Small intestine (tissue), 7 donors: ENCODE data around the gene CCDC157. TPM values are rescaled to one million over a fixed set of nuclear protein-coding genes. Genes with fewer than 3 reads are reported as not detected.

Experiments
- DNase-seq, 2 donors: peaks; one replicate each; pipeline versions ENCODE4 v3.0.0 to v3.0.0-alpha.2; 2013
- FAIRE-seq: peaks from 2 replicates; lab custom pipeline; 2012; peaks lifted over from hg19 to GRCh38; lab: Jason Lieb, UNC
- H3K27ac ChIP-seq, 3 donors: one replicate each; pipeline ENCODE4 v1.5.1; 2013; ENCODE audit warnings: low read length in 2 of 3, mild to moderate bottlenecking in 2 of 3, control low read depth in 1 of 3, inconsistent platforms in 1 of 3, low read depth in 1 of 3, moderate library complexity in 1 of 3
- H3K27me3 ChIP-seq, 3 donors: one replicate each; pipeline ENCODE4 v1.6.1; 2013; ENCODE audit warnings: low read length in 3 of 3, inconsistent platforms in 1 of 3; ENCODE audit not compliant: control insufficient read depth in 3 of 3, insufficient read depth in 3 of 3
- H3K36me3 ChIP-seq, 3 donors: one replicate each; pipeline ENCODE4 v1.6.1; 2013; ENCODE audit warnings: low read length in 3 of 3, inconsistent platforms in 1 of 3, low read depth in 1 of 3, mild to moderate bottlenecking in 1 of 3, moderate library complexity in 1 of 3; ENCODE audit not compliant: control insufficient read depth in 3 of 3, insufficient read depth in 2 of 3
- H3K4me1 ChIP-seq, 3 donors: one replicate each; pipeline ENCODE4 v1.6.1; 2013; ENCODE audit warnings: low read length in 2 of 3, inconsistent platforms in 1 of 3, low read depth in 1 of 3, mild to moderate bottlenecking in 1 of 3, moderate library complexity in 1 of 3; ENCODE audit not compliant: control insufficient read depth in 3 of 3, insufficient read depth in 2 of 3
- H3K4me3 ChIP-seq, 3 donors: one replicate each; pipeline ENCODE4 v1.5.1; 2013; ENCODE audit warnings: low read length in 3 of 3, control low read depth in 1 of 3, inconsistent platforms in 1 of 3, low read depth in 1 of 3, mild to moderate bottlenecking in 1 of 3, moderate library complexity in 1 of 3
- H3K9me3 ChIP-seq, 2 donors: one replicate each; pipeline ENCODE4 v1.6.1; 2013; ENCODE audit warnings: low read depth in 1 of 2, low read length in 1 of 2; ENCODE audit not compliant: control insufficient read depth in 2 of 2, insufficient read depth in 1 of 2
- WGBS, 3 donors: extraction: QIAGEN DNeasy Blood & Tissue Kit; methylation state at CpG; one replicate each; pipeline ENCODE4 v1.1.7; 2013; 5-methylcytosine and 5-hydroxymethylcytosine counted together
- polyA plus RNA-seq, 4 donors: library from polyadenylated mRNA; stranded (reverse) in 3 of 4; unstranded in 1 of 4; fragments of 200-250 nt in 3 of 4; fragments of 120-200 nt in 1 of 4; gene quantifications; one replicate each; pipeline versions ENCODE4 v1.2.1 to v1.2.3, GENCODE V29; 2013
- donor health status: healthy with polysubstance abuse.
- donor health status: control.
- donor health status: control.
- donor health status: Bipolar disorder and iron deficiency.
- donor health status: healthy.

Gene CCDC157
- polyA plus RNA-seq, 4 donors = 1.5 to 5.9 (median 2.3) TPM

DNA sequence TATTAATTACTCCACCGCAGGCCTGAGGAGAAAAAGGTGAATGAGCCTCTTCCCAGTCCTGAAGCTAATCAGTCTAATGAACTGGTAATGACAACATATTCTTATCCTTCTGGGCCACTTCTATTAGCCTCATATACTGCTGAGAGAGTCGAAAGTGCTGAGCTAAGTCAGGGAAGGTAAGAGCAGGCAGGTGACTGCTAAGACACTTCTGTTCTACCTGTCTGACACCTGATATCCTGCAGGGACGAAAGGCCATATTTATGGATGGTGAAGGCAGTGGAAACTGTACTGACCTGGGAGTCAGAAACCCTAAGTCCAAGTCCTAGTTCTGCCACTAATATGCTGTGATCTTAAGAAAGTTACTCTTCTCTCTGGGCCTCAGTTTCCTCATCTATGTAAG, 33.6 kb upstream of the CCDC157 start:
- FAIRE-seq = no peak
- Histone ChIP-seq H3K27me3 (no peaks in the 10 kb centered on the region), H3K36me3 (peaks cover 0 to 33% (median 2%) of the 10 kb centered on the region in 3 donors), H3K27ac (peak overlapping the region in 1 of 3 donors; percentile 49), H3K4me3 (no peak overlapping the region), H3K4me1 (peaks cover 2 to 36% (median 6%) of the 10 kb centered on the region in 3 donors), H3K9me3 (no peaks in the 10 kb centered on the region)
- DNase-seq = peak in 1 of 2 donors; percentile 53
- 91 to 100% (median 94%) methylated on average over 3 of the region's 3 CpGs for WGBS, 3 donors

DNA sequence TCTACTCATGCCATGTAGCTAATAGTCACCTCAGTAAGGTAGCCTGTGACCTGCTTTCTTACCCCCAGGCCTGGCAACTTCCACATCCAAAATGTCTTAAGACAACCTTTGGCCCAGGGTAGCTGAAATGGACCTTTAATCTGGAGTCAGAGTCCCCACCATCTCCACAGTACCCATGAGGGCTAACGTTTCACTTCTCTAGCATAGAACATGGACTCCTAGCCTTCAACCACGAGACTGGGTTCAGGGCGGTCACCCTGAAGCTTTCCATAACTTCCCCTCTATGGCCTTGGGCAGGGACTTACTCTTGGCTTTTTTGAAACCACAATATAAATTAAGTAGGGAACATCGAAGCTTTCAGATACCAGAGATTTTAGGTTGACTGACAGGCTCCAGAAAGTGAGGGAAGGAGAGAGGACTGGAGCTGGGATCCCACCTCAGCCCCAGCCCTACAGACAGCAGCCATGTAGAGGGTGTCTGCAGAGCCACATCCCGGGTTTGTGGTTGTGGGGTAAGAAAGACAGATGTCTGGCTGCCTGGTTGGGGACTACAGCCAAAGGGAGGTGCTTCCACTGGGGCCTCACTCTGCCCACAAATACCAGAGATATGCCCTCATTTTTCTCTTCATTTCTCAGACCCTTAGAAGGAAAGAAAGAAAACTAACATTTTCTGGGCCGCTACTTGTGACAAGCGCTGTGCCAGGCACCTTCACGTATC, 32.6 kb upstream of the CCDC157 start:
- Histone ChIP-seq H3K27me3 (no peaks in the 10 kb centered on the region), H3K27ac (peak overlapping the region in 1 of 3 donors; percentile 81), H3K4me3 (no peak overlapping the region), H3K4me1 (peaks cover 2 to 39% (median 6%) of the 10 kb centered on the region in 3 donors), H3K9me3 (no peaks in the 10 kb centered on the region), H3K36me3 (peaks cover 0 to 27% (median 2%) of the 10 kb centered on the region in 3 donors)
- DNase-seq (peak; percentile 35 to 44), FAIRE-seq (no peak)
- WGBS, 3 donors = 57 to 59% (median 59%) methylated on average over 8 of the region's 8 CpGs

DNA sequence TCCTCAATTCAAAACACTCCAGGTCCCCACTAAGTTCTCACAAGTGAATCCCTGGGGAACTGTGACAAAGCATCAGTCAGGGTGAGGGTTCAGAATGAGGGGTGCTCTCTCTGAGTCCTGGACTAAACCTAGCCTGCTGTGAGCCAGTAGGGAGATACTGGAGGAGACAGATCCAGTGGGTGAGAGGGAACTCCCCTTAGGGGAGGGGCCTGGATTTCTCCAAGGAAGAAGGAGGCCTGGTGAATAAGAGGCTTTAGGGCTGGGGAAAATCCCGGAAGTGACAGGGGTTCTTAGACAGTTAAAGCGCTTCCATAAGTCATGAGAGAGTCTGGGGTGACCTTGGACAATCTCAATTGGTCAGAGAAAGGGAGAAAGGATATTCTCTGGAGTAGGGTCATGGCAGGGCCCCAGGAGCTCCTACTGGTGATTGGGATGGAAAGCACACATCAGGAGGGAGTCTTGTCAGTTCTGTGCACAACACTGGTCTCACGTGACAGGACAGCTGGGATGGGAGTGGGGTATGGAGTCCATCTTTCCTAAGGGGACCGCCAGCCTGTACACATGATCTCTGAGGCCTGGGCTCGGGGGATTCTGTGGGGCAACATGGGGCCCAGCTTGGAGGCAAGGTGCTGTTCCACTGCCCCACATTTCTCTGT, 31.6 kb upstream of the CCDC157 start:
- WGBS, 3 donors = 33 to 55% (median 49%) methylated on average over 5 of the region's 5 CpGs
- peak overlapping the region; percentile 57 to 86 (median 78) for H3K4me3 ChIP-seq
- H3K36me3 ChIP-seq = peaks cover 0 to 20% (median 4%) of the 10 kb centered on the region in 3 donors
- H3K27me3 ChIP-seq = no peaks in the 10 kb centered on the region
- DNase-seq (peak; percentile 73 to 86), FAIRE-seq (no peak)
- H3K9me3 ChIP-seq = no peaks in the 10 kb centered on the region
- peak overlapping the region in 2 of 3 donors; percentile 65 to 81 for H3K27ac ChIP-seq
- H3K4me1 ChIP-seq = peaks cover 2 to 39% (median 6%) of the 10 kb centered on the region in 3 donors

DNA sequence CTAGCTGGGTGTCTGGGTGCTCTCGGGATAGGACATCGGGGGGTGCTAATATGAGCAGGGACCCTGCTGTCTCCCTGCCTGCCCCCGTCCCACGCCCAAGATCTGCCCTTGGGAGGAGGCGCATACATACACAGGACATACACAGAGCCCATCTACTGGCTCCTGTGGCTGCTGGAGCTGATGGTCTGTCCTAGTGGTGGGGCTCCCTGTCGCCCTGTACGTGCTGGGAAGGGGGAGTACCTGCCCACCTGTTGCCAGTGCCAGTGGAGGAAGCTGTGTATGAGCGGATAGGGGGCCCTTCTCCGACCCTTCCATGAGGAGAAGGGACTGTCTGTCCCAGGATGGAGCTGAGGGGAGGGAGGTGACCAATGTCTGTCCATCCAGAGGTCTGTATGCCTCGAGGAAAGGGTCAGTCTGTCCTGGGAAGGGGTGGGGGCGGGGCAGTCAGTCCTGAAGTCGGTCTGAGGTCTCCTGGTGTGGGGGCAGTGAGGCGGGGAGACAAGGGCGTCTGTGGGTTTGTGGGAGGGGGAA, 31.0 kb upstream of the CCDC157 start:
- peak overlapping the region; percentile 57 to 86 (median 78) for H3K4me3 ChIP-seq
- WGBS, 3 donors = 31 to 37% (median 32%) methylated on average over 14 of the region's 14 CpGs
- H3K4me1 ChIP-seq = peaks cover 2 to 39% (median 6%) of the 10 kb centered on the region in 3 donors
- FAIRE-seq (no peak), DNase-seq (no peak)
- no peaks in the 10 kb centered on the region for H3K9me3 ChIP-seq
- peaks cover 0 to 18% (median 2%) of the 10 kb centered on the region in 3 donors for H3K36me3 ChIP-seq
- peak overlapping the region in 2 of 3 donors; percentile 65 to 81 for H3K27ac ChIP-seq
- no peaks in the 10 kb centered on the region for H3K27me3 ChIP-seq

DNA sequence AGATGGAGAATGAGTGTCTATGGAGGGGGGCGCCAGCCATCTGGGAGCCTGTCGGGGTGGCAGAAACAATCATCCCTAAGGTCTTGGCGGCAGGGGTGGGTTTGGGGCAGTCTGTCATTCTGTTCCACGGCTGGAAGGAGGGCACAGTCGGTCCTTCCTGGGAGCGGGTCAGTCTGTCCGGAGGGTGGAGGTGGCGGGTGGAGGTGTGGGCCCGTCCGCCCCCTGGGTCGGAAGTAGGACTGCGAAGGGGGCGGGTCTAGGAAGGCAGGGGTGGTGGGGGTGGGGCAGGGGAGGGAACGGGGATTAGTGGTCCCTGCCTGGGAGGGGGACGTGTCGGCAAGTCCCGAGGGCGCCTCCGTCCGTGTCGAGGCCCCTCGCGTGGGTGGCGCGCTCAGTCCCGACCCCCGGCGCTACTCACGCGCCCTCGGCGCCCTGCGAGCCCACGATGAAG, 30.5 kb upstream of the CCDC157 start:
- H3K36me3 ChIP-seq = peaks cover 0 to 18% (median 5%) of the 10 kb centered on the region in 3 donors
- FAIRE-seq (no peak), DNase-seq (peak in 1 of 2 donors; percentile 22)
- no peaks in the 10 kb centered on the region for H3K9me3 ChIP-seq
- no peaks in the 10 kb centered on the region for H3K27me3 ChIP-seq
- WGBS, 3 donors = 0 to 1% (median 0%) methylated on average over 24 to 34 of the region's 34 CpGs
- peak overlapping the region in 2 of 3 donors; percentile 69 to 81 for H3K27ac ChIP-seq
- peak overlapping the region; percentile 57 to 86 (median 78) for H3K4me3 ChIP-seq
- peaks cover 2 to 39% (median 6%) of the 10 kb centered on the region in 3 donors for H3K4me1 ChIP-seq

DNA sequence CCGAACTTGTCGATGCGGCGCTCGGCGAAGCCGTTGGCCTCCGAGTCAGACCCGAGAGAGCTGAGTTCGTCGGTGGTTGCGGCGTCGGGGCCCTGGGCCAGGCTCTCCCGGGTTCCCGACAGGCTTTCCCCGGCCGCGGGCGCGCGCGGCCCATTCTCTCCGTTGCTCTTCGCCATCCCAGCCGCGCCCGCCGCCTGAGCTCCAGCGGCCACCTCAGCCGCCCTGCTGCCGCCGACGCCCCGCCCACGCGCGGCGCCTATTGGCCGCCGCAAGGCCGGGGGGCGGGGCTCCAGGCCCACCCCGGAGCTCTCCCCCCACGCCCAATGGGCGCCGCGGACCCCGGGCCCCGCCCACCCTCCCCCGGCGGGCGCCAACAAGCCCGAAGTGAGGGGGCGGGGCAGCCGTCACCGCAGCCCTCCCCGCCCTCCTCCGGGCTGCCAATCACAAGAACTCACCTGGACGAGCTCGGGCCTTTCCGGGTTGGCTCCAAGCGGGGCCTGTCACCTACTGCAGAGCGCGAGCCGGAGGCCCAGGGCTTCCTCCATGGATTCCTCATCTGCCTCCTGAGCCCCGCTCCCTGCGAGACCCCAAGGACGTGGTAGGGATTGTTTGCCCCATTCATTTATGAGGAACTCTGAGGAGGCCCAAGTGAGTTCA, 30.0 kb upstream of the CCDC157 start, which contains the start of gene TBC1D10A:
TBC1D10A (minus strand) TSS at position 236 of the 657 bp plus-strand sequence; CDS start at position 176, 60 bp downstream.
- FAIRE-seq = no peak
- Histone ChIP-seq H3K36me3 (peaks cover 0 to 16% (median 6%) of the 10 kb centered on the region in 3 donors), H3K27me3 (no peaks in the 10 kb centered on the region), H3K4me3 (peak within 1 kb of the TSS; percentile 57 to 86 (median 78)), H3K4me1 (peaks cover 2 to 39% (median 6%) of the 10 kb centered on the region in 3 donors), H3K9me3 (no peaks in the 10 kb centered on the region), H3K27ac (peak within 1 kb of the TSS; percentile 49 to 81 (median 75))
- WGBS, 3 donors = 1% methylated on average over 32 to 69 of the region's 69 CpGs
- peak; percentile 96 to 97 for DNase-seq

DNA sequence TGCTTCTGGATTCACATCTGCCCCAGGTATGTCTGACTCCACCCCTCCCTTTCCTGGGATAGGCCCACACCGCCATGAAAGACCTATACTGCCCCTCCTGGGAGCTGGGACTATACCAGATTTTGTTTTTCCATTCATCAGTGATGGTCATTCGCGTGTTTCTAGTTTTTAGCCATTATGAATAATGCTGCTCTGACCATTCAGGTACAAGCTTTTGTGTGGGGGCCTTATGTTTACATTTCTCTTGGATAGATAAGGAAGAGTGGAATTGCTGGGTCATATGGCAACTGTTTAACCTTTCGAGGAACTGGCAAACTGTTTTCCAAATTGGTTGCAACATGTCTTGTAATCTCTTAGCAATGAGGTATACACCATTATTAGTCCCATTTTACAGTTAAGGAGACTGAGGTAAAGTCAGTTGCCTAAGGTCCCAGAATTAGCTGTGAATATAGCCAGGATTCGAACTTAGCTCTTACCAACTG, 28.9 kb upstream of the CCDC157 start:
- no peaks in the 10 kb centered on the region for H3K27me3 ChIP-seq
- FAIRE-seq = no peak
- peaks cover 4 to 24% (median 9%) of the 10 kb centered on the region in 3 donors for H3K36me3 ChIP-seq
- H3K4me3 ChIP-seq = no peak overlapping the region
- H3K9me3 ChIP-seq = no peaks in the 10 kb centered on the region
- H3K27ac ChIP-seq = peak overlapping the region; percentile 49 to 75 (median 75)
- peak; percentile 30 to 52 for DNase-seq
- peaks cover 2 to 39% (median 6%) of the 10 kb centered on the region in 3 donors for H3K4me1 ChIP-seq
- 65 to 79% (median 66%) methylated on average over 5 of the region's 5 CpGs for WGBS, 3 donors
